SK-N-SH (cell line): ENCODE measurements around the gene TUBGCP2. TPM values are rescaled to one million over a fixed set of nuclear protein-coding genes. Genes with fewer than 3 reads are reported as not detected.

ENCODE experiments used
- CTCF ChIA-PET: fragments of 300-600, 350-600 bp; formaldehyde crosslinking; extraction: SDS; loops from one replicate; lab custom pipeline; 2021; lab: Yijun Ruan, JAX
- POLR2A ChIA-PET: fragments of 350-600 bp; sonication (Branson Sonifier 250); formaldehyde crosslinking; extraction: SDS; loops from one replicate; lab custom pipeline; 2020; ENCODE audit warnings: antibody characterized with exemption, inconsistent platforms; lab: Yijun Ruan, JAX
- DNase-seq: peaks from one replicate; pipeline ENCODE4 v3.0.0; 2012
- H2AFZ ChIP-seq: fragments of 200-600 bp; sonication (generic); 2 replicates; pipeline ENCODE4 v1.8.1; 2016; ENCODE audit warnings: antibody characterized with exemption, mild to moderate bottlenecking, low read depth
- H3F3A ChIP-seq: fragments of 200-600 bp; sonication (generic); replicated peaks from 2 replicates; pipeline ENCODE3; 2016; ENCODE audit warnings: antibody characterized with exemption, mild to moderate bottlenecking; ENCODE audit not compliant: insufficient read depth
- H3K27ac ChIP-seq, 2 experiments: fragments of 200-500 bp in 1 of 2; fragments of 200-600 bp in 1 of 2; sonication (Bioruptor generic) in 1 of 2; sonication (generic), shearing (Covaris generic) in 1 of 2; 2 replicates each; pipeline versions ENCODE4 v1.5.1 to v1.6.1; 2014 to 2016; ENCODE audit warnings: low read depth in 2 of 2, inconsistent platforms in 1 of 2, low read length in 1 of 2, mild to moderate bottlenecking in 1 of 2, mixed read lengths in 1 of 2
- H3K27me3 ChIP-seq: fragments of 200-600 bp; sonication (generic), shearing (Covaris generic); 2 replicates; pipeline ENCODE4 v1.6.1; 2016; ENCODE audit warnings: mixed run types; ENCODE audit not compliant: insufficient read depth
- H3K36me3 ChIP-seq, 2 experiments: fragments of 200-500 bp in 1 of 2; fragments of 200-600 bp in 1 of 2; sonication (Bioruptor generic) in 1 of 2; sonication (generic) in 1 of 2; replicated peaks in 1 of 2; 2 replicates each; pipeline versions ENCODE3 to v1.5.1; 2014 to 2016; ENCODE audit warnings: low read length in 1 of 2, mild to moderate bottlenecking in 1 of 2; ENCODE audit not compliant: insufficient read depth in 2 of 2, control insufficient read depth in 1 of 2
- H3K4me1 ChIP-seq, 2 experiments: fragments of 200-500 bp in 1 of 2; fragments of 200-600 bp in 1 of 2; sonication (Bioruptor generic) in 1 of 2; sonication (generic), shearing (Covaris generic) in 1 of 2; 2 replicates each; pipeline versions ENCODE4 v1.5.1 to v1.6.1; 2014 to 2016; ENCODE audit warnings: low read depth in 1 of 2, low read length in 1 of 2, mixed run types in 1 of 2; ENCODE audit not compliant: insufficient read depth in 2 of 2, control insufficient read depth in 1 of 2
- H3K4me2 ChIP-seq: fragments of 200-600 bp; sonication (generic), shearing (Covaris generic); 2 replicates; pipeline ENCODE4 v1.6.1; 2017; ENCODE audit warnings: mixed run types
- H3K4me3 ChIP-seq, 2 experiments: fragments of 200-500 bp in 1 of 2; fragments of 200-600 bp in 1 of 2; sonication (Bioruptor generic) in 1 of 2; sonication (generic), shearing (Covaris generic) in 1 of 2; 2 replicates each; pipeline versions ENCODE4 v1.5.1 to v1.8.1; 2014 to 2016; ENCODE audit warnings: low read depth in 2 of 2, inconsistent platforms in 1 of 2, low read length in 1 of 2, mild to moderate bottlenecking in 1 of 2, mixed read lengths in 1 of 2, moderate library complexity in 1 of 2
- H3K79me2 ChIP-seq: fragments of 200-600 bp; sonication (generic); 2 replicates; pipeline ENCODE4 v1.8.1; 2017; ENCODE audit warnings: mild to moderate bottlenecking; ENCODE audit not compliant: insufficient read depth
- H3K9ac ChIP-seq: fragments of 200-600 bp; sonication (generic); 2 replicates; pipeline ENCODE4 v1.6.1; 2017; ENCODE audit warnings: mixed run types
- H3K9me2 ChIP-seq: fragments of 200-600 bp; sonication (generic); 2 replicates; pipeline ENCODE4 v1.6.1; 2017; ENCODE audit warnings: mixed run types
- H3K9me3 ChIP-seq: fragments of 200-600 bp; sonication (generic); 2 replicates; pipeline ENCODE4 v1.6.1; 2017; ENCODE audit warnings: mixed run types, mild to moderate bottlenecking, moderate library complexity
- H4K20me1 ChIP-seq: fragments of 200-600 bp; sonication (generic); 2 replicates; pipeline ENCODE4 v1.6.1; 2017; ENCODE audit warnings: mild to moderate bottlenecking, mixed run types; ENCODE audit not compliant: insufficient read depth
- ELF1 ChIP-seq: IDR thresholded peaks from 2 replicates; pipeline ENCODE4 v1.4.0; 2012
- EP300 ChIP-seq, 2 experiments: IDR thresholded peaks; 2 replicates each; pipeline versions ENCODE4 v1.4.0 to v1.6.1; 2012; ENCODE audit warnings: borderline replicate concordance in 1 of 2, low read depth in 1 of 2, low read length in 1 of 2
- EZH2phosphoT487 ChIP-seq: fragments of 200-600 bp; sonication (generic); IDR thresholded peaks from 2 replicates; pipeline ENCODE4 v1.6.1; 2017; ENCODE audit warnings: low read depth, mixed run types, mild to moderate bottlenecking, antibody characterized with exemption, moderate library complexity, borderline replicate concordance
- FOXJ3 ChIP-seq: sonication (generic); formaldehyde crosslinking; IDR thresholded peaks from 2 replicates; pipeline ENCODE4 v1.5.1; 2020; ENCODE audit warnings: mild to moderate bottlenecking, missing genetic modification reagents
- GABPA ChIP-seq: IDR thresholded peaks from 2 replicates; pipeline ENCODE4 v1.4.0; 2012; ENCODE audit warnings: low read depth, mild to moderate bottlenecking
- GATA2 ChIP-seq: sonication (generic); formaldehyde crosslinking; IDR thresholded peaks from 2 replicates; pipeline ENCODE4 v1.5.0; 2020; ENCODE audit warnings: mild to moderate bottlenecking, missing genetic modification reagents
- MEF2A ChIP-seq: IDR thresholded peaks from 2 replicates; pipeline ENCODE4 v1.4.0; 2012; ENCODE audit warnings: low read depth, borderline replicate concordance
- MXI1 ChIP-seq: IDR thresholded peaks from 2 replicates; pipeline ENCODE4 v1.6.1; 2012; ENCODE audit warnings: mild to moderate bottlenecking, low read depth, low read length, improper control_type of control experiment
- POLR2AphosphoS5 ChIP-seq: IDR thresholded peaks from 2 replicates; pipeline ENCODE4 v1.6.1; 2012; ENCODE audit warnings: low read depth, low read length
- RCOR1 ChIP-seq: fragments of 150-350 bp; IDR thresholded peaks from 2 replicates; pipeline ENCODE4 v1.6.1; 2017; ENCODE audit warnings: antibody characterized with exemption, low read length
- RXRA ChIP-seq: IDR thresholded peaks from 2 replicates; pipeline ENCODE4 v1.4.0; 2012; ENCODE audit warnings: low read depth, mild to moderate bottlenecking, borderline replicate concordance
- SIN3A ChIP-seq: IDR thresholded peaks from 2 replicates; pipeline ENCODE4 v1.6.1; 2012; ENCODE audit warnings: low read depth, mild to moderate bottlenecking, low read length, moderate library complexity, borderline replicate concordance
- SMC3 ChIP-seq: IDR thresholded peaks from 2 replicates; pipeline ENCODE4 v1.6.1; 2012; ENCODE audit warnings: low read depth, low read length, improper control_type of control experiment
- TCF12 ChIP-seq: IDR thresholded peaks from 2 replicates; pipeline ENCODE4 v1.4.0; 2012
- YY1 ChIP-seq: IDR thresholded peaks from 2 replicates; pipeline ENCODE4 v1.4.0; 2012; ENCODE audit warnings: low read depth, mild to moderate bottlenecking
- WGBS: methylation state at CpG from one replicate; pipeline ENCODE4 v1.1.6; 2017; ENCODE audit warnings: low lambda C conversion rate; 5-methylcytosine and 5-hydroxymethylcytosine counted together
- polyA plus RNA-seq, 3 experiments: library from polyadenylated mRNA; depleted of rRNA; stranded (reverse); fragments of >200 nt; gene quantifications; 2 replicates each; pipeline ENCODE4 v1.2.3, GENCODE V29; 2012
- TF ChIP-seq, protein P1 (sequence below): fragments of 150-350 bp; IDR thresholded peaks from 2 replicates; pipeline ENCODE4 v1.6.1; 2017; ENCODE audit warnings: antibody characterized with exemption, low read length, low read depth, borderline replicate concordance
- TF ChIP-seq, protein P2 (sequence below): IDR thresholded peaks from 2 replicates; pipeline ENCODE4 v1.4.0; 2012; ENCODE audit warnings: low read depth, borderline replicate concordance
- TF ChIP-seq, protein P3 (sequence below): fragments of 200-600 bp; sonication (generic); IDR thresholded peaks from 2 replicates; pipeline ENCODE4 v1.6.1; 2017; ENCODE audit warnings: antibody characterized with exemption, mild to moderate bottlenecking, moderate library complexity
- TF ChIP-seq, protein P4 (sequence below): IDR thresholded peaks from 2 replicates; pipeline ENCODE4 v1.4.0; 2012; ENCODE audit warnings: low read depth
- TF ChIP-seq, protein P5 (sequence below): IDR thresholded peaks from 2 replicates; pipeline ENCODE4 v1.6.1; 2012; ENCODE audit warnings: mild to moderate bottlenecking, low read depth, low read length, moderate library complexity

Gene TUBGCP2
- polyA plus RNA-seq, 1 of the 3 experiments (the other 2 are of a cell fraction): 49.1 TPM

DNA sequence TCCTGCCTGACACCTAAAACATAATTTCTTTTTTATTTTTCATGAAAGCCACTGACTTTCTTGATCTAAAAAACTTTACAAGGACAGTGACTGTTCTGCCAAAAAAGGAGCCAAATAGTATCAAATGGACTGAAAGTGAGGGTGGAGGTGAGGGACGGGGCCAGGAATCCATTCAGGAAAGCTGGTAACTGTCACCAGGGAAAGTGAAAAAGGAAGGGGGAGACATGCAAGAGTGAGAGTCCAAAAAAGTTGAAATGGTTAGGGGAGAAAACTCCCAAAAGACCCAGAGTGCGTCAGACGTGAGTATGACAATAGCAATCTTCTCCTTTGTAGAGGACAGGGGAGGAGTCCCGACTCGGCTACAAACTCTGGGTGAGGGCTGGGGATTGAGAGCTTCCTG lies 35.6 kb upstream of the TUBGCP2 start:
- POLR2A ChIA-PET: no interaction called here
- 38% methylated on average over 5 of the region's 5 CpGs for WGBS
- no peak overlapping the region for H3K4me2 ChIP-seq
- H3K9me3 ChIP-seq: no peaks in the 10 kb centered on the region
- no peaks in the 10 kb centered on the region for H3K9me2 ChIP-seq
- peaks cover 55% of the 10 kb centered on the region; the same call in 1 of the 2 replicates for H3K27me3 ChIP-seq
- H3K27ac ChIP-seq: no peak overlapping the region
- H3K4me1 ChIP-seq: peaks cover 0 to 7% of the 10 kb centered on the region in 2 experiments; a peak in 1 of 4 replicates
- CTCF ChIA-PET: interaction anchor here (3.3 kb wide), 1 partner anchor 15 kb away, joined by 21 read pairs; no protein-coding TSS in a partner anchor
- H3K9ac ChIP-seq: no peak overlapping the region
- H3K4me3 ChIP-seq: no peak overlapping the region
- H3F3A ChIP-seq: no peaks in the 10 kb centered on the region
- no peaks in the 10 kb centered on the region for H3K36me3 ChIP-seq
- no peaks in the 10 kb centered on the region for H4K20me1 ChIP-seq
- no peak for DNase-seq
- H2AFZ ChIP-seq: no peak overlapping the region
- H3K79me2 ChIP-seq: no peaks in the 10 kb centered on the region
- TF ChIP-seq SIN3A: no peak
- no peak for TF ChIP-seq MEF2A
- TF ChIP-seq SMC3: no peak
- TF ChIP-seq ELF1: no peak
- TF ChIP-seq TCF12: no peak
- TF ChIP-seq, protein P1, sequence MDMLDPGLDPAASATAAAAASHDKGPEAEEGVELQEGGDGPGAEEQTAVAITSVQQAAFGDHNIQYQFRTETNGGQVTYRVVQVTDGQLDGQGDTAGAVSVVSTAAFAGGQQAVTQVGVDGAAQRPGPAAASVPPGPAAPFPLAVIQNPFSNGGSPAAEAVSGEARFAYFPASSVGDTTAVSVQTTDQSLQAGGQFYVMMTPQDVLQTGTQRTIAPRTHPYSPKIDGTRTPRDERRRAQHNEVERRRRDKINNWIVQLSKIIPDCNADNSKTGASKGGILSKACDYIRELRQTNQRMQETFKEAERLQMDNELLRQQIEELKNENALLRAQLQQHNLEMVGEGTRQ: no peak
- TF ChIP-seq, protein P2, sequence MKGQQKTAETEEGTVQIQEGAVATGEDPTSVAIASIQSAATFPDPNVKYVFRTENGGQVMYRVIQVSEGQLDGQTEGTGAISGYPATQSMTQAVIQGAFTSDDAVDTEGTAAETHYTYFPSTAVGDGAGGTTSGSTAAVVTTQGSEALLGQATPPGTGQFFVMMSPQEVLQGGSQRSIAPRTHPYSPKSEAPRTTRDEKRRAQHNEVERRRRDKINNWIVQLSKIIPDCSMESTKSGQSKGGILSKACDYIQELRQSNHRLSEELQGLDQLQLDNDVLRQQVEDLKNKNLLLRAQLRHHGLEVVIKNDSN: no peak
- TF ChIP-seq FOXJ3: no peak
- TF ChIP-seq GABPA: no peak
- TF ChIP-seq MXI1: no peak
- TF ChIP-seq, protein P3, sequence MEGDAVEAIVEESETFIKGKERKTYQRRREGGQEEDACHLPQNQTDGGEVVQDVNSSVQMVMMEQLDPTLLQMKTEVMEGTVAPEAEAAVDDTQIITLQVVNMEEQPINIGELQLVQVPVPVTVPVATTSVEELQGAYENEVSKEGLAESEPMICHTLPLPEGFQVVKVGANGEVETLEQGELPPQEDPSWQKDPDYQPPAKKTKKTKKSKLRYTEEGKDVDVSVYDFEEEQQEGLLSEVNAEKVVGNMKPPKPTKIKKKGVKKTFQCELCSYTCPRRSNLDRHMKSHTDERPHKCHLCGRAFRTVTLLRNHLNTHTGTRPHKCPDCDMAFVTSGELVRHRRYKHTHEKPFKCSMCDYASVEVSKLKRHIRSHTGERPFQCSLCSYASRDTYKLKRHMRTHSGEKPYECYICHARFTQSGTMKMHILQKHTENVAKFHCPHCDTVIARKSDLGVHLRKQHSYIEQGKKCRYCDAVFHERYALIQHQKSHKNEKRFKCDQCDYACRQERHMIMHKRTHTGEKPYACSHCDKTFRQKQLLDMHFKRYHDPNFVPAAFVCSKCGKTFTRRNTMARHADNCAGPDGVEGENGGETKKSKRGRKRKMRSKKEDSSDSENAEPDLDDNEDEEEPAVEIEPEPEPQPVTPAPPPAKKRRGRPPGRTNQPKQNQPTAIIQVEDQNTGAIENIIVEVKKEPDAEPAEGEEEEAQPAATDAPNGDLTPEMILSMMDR: no peak
- no peak for TF ChIP-seq YY1
- TF ChIP-seq EZH2phosphoT487: no peak
- TF ChIP-seq, protein P4, sequence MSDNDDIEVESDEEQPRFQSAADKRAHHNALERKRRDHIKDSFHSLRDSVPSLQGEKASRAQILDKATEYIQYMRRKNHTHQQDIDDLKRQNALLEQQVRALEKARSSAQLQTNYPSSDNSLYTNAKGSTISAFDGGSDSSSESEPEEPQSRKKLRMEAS: no peak
- TF ChIP-seq, protein P5, sequence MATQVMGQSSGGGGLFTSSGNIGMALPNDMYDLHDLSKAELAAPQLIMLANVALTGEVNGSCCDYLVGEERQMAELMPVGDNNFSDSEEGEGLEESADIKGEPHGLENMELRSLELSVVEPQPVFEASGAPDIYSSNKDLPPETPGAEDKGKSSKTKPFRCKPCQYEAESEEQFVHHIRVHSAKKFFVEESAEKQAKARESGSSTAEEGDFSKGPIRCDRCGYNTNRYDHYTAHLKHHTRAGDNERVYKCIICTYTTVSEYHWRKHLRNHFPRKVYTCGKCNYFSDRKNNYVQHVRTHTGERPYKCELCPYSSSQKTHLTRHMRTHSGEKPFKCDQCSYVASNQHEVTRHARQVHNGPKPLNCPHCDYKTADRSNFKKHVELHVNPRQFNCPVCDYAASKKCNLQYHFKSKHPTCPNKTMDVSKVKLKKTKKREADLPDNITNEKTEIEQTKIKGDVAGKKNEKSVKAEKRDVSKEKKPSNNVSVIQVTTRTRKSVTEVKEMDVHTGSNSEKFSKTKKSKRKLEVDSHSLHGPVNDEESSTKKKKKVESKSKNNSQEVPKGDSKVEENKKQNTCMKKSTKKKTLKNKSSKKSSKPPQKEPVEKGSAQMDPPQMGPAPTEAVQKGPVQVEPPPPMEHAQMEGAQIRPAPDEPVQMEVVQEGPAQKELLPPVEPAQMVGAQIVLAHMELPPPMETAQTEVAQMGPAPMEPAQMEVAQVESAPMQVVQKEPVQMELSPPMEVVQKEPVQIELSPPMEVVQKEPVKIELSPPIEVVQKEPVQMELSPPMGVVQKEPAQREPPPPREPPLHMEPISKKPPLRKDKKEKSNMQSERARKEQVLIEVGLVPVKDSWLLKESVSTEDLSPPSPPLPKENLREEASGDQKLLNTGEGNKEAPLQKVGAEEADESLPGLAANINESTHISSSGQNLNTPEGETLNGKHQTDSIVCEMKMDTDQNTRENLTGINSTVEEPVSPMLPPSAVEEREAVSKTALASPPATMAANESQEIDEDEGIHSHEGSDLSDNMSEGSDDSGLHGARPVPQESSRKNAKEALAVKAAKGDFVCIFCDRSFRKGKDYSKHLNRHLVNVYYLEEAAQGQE: no peak
- TF ChIP-seq RCOR1: no peak
- no peak for TF ChIP-seq RXRA
- no peak for TF ChIP-seq EP300 (IDR thresholded peaks at IDR 0.05; ENCODE audit: borderline replicate concordance in 1 of 2, low read depth in 1 of 2, low read length in 1 of 2)
- no peak for TF ChIP-seq GATA2 (CRISPR knock-in tag)
- TF ChIP-seq POLR2AphosphoS5: no peak
